Stomach (tissue), 9 donors: ENCODE data around the gene PBXIP1. TPM values are rescaled to one million over a fixed set of nuclear protein-coding genes. Genes with fewer than 3 reads are reported as not detected.

ENCODE experiments used
- DNase-seq, 2 donors: peaks; one replicate each; pipeline versions ENCODE4 v3.0.0 to v3.0.0-alpha.2; 2013 to 2019
- H3K27ac ChIP-seq, 5 donors: fragments of 200-600 bp in 4 of 5; sonication (generic) in 4 of 5; one replicate each; pipeline ENCODE4 v1.5.1; 2013 to 2019; ENCODE audit warnings: mild to moderate bottlenecking in 1 of 5, moderate library complexity in 1 of 5
- H3K27me3 ChIP-seq, 3 donors: fragments of 200-600 bp; sonication (generic); one replicate each; pipeline ENCODE4 v1.5.1; 2017 to 2019; ENCODE audit warnings: mixed run types in 1 of 3
- H3K36me3 ChIP-seq, 4 donors: fragments of 200-600 bp; sonication (generic); 1 replicate in 3 of 4; 2 replicates in 1 of 4; pipeline ENCODE4 v1.5.1; 2016 to 2019
- H3K4me1 ChIP-seq, 4 donors: fragments of 200-600 bp; sonication (generic); one replicate each; pipeline ENCODE4 v1.5.1; 2016 to 2019
- H3K4me3 ChIP-seq, 4 donors: fragments of 200-600 bp; sonication (generic) in 3 of 4; one replicate each; pipeline ENCODE4 v1.5.1; 2016 to 2019; ENCODE audit warnings: mild to moderate bottlenecking in 1 of 4
- H3K9me3 ChIP-seq, 4 donors: fragments of 200-600 bp; sonication (generic); one replicate each; pipeline ENCODE4 v1.5.1; 2016 to 2019
- EP300 ChIP-seq: sonication (generic); formaldehyde crosslinking; IDR thresholded peaks from one replicate; pipeline ENCODE4 v1.6.1; 2017; ENCODE audit warnings: antibody characterized with exemption
- POLR2A ChIP-seq, 4 donors: fragments of 450-650 bp; IDR thresholded peaks; one replicate each; pipeline ENCODE4 v1.6.1; 2016; ENCODE audit warnings: antibody characterized with exemption in 4 of 4, control low read depth in 2 of 4, mild to moderate bottlenecking in 1 of 4, moderate library complexity in 1 of 4
- POLR2AphosphoS5 ChIP-seq, 3 donors: sonication (generic); formaldehyde crosslinking; IDR thresholded peaks; one replicate each; pipeline ENCODE4 v1.6.1; 2016; ENCODE audit warnings: antibody characterized with exemption in 3 of 3
- WGBS, 5 donors: extraction: QIAGEN DNeasy Blood & Tissue Kit in 3 of 5; methylation state at CpG; one replicate each; pipeline versions ENCODE4 v1.1.5 to v1.1.7; 2013 to 2018; 5-methylcytosine and 5-hydroxymethylcytosine counted together
- intact Hi-C: fragments of 100-400 bp; cut with DNase I; formaldehyde crosslinking; loops from one replicate; pipeline ENCODE4 v1.15.1; 2023; ENCODE audit warnings: low total_unique reads
- polyA plus RNA-seq, 3 donors: library from polyadenylated mRNA; stranded (reverse); fragments of 200-250 nt; gene quantifications; one replicate each; pipeline ENCODE4 v1.2.3, GENCODE V29; 2013
- total RNA-seq, 5 donors: library from RNA; depleted of rRNA; stranded (reverse); fragments of >200 nt; gene quantifications; one replicate each; pipeline versions ENCODE4 v1.1.0 to v1.2.3, GENCODE V29; 2014 to 2016
- TF ChIP-seq, protein P1 (sequence below), 7 experiments: fragments of 450-650 bp in 4 of 7; fragments of 200-600 bp in 3 of 7; sonication (generic) in 3 of 7; IDR thresholded peaks; one replicate each; pipeline ENCODE4 v1.5.1; 2016 to 2019; ENCODE audit warnings: antibody characterized with exemption in 7 of 7, control low read depth in 2 of 7, mild to moderate bottlenecking in 1 of 7
- donor health status: healthy with polysubstance abuse.
- donor health status: Bipolar disorder and iron deficiency.
- donor health status: healthy.

The PBXIP1 gene
- total and polyA plus RNA-seq, 8 donors = 19.7 to 123 (median 71.7) TPM

- peak within 1 kb of the TSS; percentile 42 to 64 (median 43) for H3K4me3 ChIP-seq
- H3K36me3 ChIP-seq = peaks cover 22 to 42% (median 35%) of the 10 kb centered on the region in 4 donors
- TF ChIP-seq POLR2A (IDR thresholded peaks at IDR 0.05) = peak in 1 of 4 donors; percentile 12
- TF ChIP-seq, protein P1, sequence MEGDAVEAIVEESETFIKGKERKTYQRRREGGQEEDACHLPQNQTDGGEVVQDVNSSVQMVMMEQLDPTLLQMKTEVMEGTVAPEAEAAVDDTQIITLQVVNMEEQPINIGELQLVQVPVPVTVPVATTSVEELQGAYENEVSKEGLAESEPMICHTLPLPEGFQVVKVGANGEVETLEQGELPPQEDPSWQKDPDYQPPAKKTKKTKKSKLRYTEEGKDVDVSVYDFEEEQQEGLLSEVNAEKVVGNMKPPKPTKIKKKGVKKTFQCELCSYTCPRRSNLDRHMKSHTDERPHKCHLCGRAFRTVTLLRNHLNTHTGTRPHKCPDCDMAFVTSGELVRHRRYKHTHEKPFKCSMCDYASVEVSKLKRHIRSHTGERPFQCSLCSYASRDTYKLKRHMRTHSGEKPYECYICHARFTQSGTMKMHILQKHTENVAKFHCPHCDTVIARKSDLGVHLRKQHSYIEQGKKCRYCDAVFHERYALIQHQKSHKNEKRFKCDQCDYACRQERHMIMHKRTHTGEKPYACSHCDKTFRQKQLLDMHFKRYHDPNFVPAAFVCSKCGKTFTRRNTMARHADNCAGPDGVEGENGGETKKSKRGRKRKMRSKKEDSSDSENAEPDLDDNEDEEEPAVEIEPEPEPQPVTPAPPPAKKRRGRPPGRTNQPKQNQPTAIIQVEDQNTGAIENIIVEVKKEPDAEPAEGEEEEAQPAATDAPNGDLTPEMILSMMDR (IDR thresholded peaks at IDR 0.05) = no peak
- no peak for TF ChIP-seq EP300
- peak; percentile 86 to 90 (median 89) for TF ChIP-seq POLR2AphosphoS5 (IDR thresholded peaks at IDR 0.05)
- H3K27ac ChIP-seq = peak within 1 kb of the TSS; percentile 82 to 100 (median 99)
- peaks cover 43 to 77% (median 64%) of the 10 kb centered on the region in 4 donors for H3K4me1 ChIP-seq
- intact Hi-C loops = no loop called here
- H3K27me3 ChIP-seq = no peaks in the 10 kb centered on the region
- no peaks in the 10 kb centered on the region for H3K9me3 ChIP-seq
- peak; percentile 83 to 96 for DNase-seq
- WGBS, 5 donors = 19 to 34% (median 28%) methylated on average over 9 to 15 of the region's 15 CpGs
These were observed 14.9 kb upstream of the PBXIP1 start, which contains the start of gene SHC1 for GRCh38 chr1:154970631-154971340. Gene SHC1 (minus strand): TSS chr1:154970747. CDS start chr1:154970526, 221 bp downstream.

DNA sequence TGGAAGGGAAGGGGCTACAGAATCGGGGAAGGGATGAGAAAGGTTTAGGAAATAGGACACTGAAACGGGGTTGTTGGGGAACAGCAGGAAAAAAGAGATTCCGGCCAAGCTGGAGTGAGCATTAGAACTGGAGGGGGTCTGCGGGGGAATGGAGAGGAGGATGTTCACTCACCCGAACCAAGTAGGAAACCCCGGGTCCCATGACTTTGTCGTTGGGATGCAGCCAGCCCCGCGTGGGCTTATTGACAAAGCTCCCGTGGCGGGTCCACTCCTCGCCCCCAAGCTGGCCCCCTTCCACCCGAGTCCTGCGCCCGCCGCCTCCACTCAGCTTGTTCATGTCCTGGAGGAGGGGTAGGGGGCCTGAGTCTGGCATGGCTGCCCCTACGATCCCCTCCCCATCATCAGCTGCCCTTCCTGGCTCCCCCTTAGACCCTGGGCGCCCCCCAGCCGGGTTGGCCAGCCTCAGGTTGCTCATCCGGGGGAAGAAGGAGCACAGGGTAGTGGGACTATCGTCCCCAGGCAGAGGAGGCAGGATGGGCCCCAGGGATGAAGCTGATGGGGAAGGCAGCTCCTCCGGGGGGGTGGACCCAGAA, 14.1 kb upstream of the PBXIP1 start:
- peaks cover 41 to 76% (median 71%) of the 10 kb centered on the region in 4 donors for H3K4me1 ChIP-seq
- TF ChIP-seq POLR2AphosphoS5 (IDR thresholded peaks at IDR 0.05) (no peak), POLR2A (IDR thresholded peaks at IDR 0.05) (no peak), EP300 (no peak)
- TF ChIP-seq, protein P1 (IDR thresholded peaks at IDR 0.05) = no peak
- peak in 1 of 2 donors; percentile 57 for DNase-seq
- H3K27ac ChIP-seq = peak overlapping the region; percentile 82 to 100 (median 99)
- peak overlapping the region; percentile 42 to 64 (median 43) for H3K4me3 ChIP-seq
- 31 to 50% (median 41%) methylated on average over 20 to 22 of the region's 22 CpGs for WGBS, 5 donors
- no peaks in the 10 kb centered on the region for H3K9me3 ChIP-seq
- intact Hi-C loops = loop anchor here (10.0 kb wide), 1 partner anchor 45 kb away; no protein-coding TSS in a partner anchor
- H3K27me3 ChIP-seq = no peaks in the 10 kb centered on the region
- peaks cover 30 to 51% (median 44%) of the 10 kb centered on the region in 4 donors for H3K36me3 ChIP-seq

GRCh38 chr1:154969246-154969645, 13.3 kb upstream of the PBXIP1 start:
- Histone ChIP-seq H3K36me3 (peaks cover 30 to 58% (median 51%) of the 10 kb centered on the region in 4 donors), H3K4me1 (peaks cover 41 to 80% (median 78%) of the 10 kb centered on the region in 4 donors), H3K4me3 (peak overlapping the region; percentile 42 to 64 (median 43)), H3K9me3 (no peaks in the 10 kb centered on the region), H3K27ac (peak overlapping the region; percentile 12 to 100 (median 99)), H3K27me3 (no peaks in the 10 kb centered on the region)
- no peak for DNase-seq
- TF ChIP-seq POLR2AphosphoS5 (IDR thresholded peaks at IDR 0.05) (no peak), EP300 (no peak), POLR2A (IDR thresholded peaks at IDR 0.05) (no peak)
- TF ChIP-seq, protein P1 (IDR thresholded peaks at IDR 0.05) = no peak
- WGBS, 5 donors = 50 to 70% (median 61%) methylated on average over 5 of the region's 5 CpGs
- intact Hi-C loops = loop anchor here (10.0 kb wide), 1 partner anchor 46 kb away; no protein-coding TSS in a partner anchor

DNA sequence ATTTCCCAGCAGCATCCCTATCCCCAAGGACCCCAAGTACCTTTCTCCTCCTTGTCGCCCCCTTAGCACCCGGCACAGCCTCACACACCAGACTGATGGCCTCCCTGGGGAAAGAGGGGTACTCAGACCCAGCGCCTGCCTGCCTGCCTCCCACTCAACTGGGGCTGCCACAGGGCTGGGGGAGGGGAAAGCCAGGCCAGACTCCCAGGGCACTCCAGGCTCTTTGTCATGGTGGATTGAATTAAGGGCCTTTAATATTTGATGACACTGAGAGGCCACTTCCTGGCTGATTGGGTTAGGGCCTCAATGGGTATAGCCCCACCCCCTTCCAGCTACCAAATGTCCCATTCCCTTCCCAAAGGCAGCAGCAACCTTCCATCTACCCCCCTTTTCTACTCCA, 12.8 kb upstream of the PBXIP1 start:
- DNase-seq = no peak

More for the DNA sequence above, 12.8 kb upstream of the PBXIP1 start:
- Histone ChIP-seq H3K4me1 (peaks cover 41 to 85% (median 80%) of the 10 kb centered on the region in 4 donors), H3K27ac (peak overlapping the region; percentile 12 to 100 (median 99)), H3K27me3 (no peaks in the 10 kb centered on the region), H3K36me3 (peaks cover 34 to 63% (median 56%) of the 10 kb centered on the region in 4 donors), H3K9me3 (no peaks in the 10 kb centered on the region), H3K4me3 (peak overlapping the region in 3 of 4 donors; percentile 42 to 64 (median 44))
- WGBS, 5 donors = 82 to 97% (median 83%) methylated on average over 3 of the region's 3 CpGs
- intact Hi-C loops = loop anchor here (10.0 kb wide), 1 partner anchor 46 kb away; no protein-coding TSS in a partner anchor
- TF ChIP-seq POLR2A (IDR thresholded peaks at IDR 0.05) (no peak), POLR2AphosphoS5 (IDR thresholded peaks at IDR 0.05) (no peak), EP300 (no peak)
- TF ChIP-seq, protein P1 (IDR thresholded peaks at IDR 0.05) = no peak
